Hepatocyte (in vitro differentiated cells): Measurements from ENCODE around the gene HACD2.
"Not testable (repeated sequence)": the region's sequence is repeated elsewhere in the genome, so short reads cannot be mapped to it uniquely, and the experiment has no call there.

Experiments
- CTCF ChIP-seq: fragments of 200-600 bp; sonication (generic); IDR thresholded peaks from 2 replicates; pipeline ENCODE4 v1.5.1; 2016; ENCODE audit warnings: antibody characterized with exemption, mild to moderate bottlenecking; ENCODE audit not compliant: poor library complexity
- EZH2 ChIP-seq: fragments of 200-600 bp; sonication (generic); IDR thresholded peaks from 2 replicates; pipeline ENCODE4 v1.6.1; 2016; ENCODE audit warnings: antibody characterized with exemption, mild to moderate bottlenecking, borderline replicate concordance

DNA sequence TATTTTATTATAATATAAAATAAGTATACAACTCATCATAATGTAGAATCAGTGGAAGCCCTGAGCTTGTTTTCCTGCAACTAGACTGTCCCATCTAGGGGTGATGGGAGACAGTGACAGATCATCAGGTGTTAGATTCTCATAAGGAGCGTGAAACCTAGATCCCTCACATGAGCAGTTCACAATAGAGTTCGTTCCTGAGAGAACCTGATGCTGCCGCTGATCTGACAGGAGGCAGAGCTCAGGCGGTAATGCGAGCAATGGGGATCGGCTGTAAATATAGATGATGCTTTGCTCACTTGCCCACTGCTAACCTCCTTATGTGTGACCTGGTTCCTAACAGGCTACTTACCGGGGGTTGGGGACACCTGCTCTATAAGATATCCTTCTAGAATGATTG lies 26.8 kb upstream of the HACD2 start:
- not testable (repeated sequence) for TF ChIP-seq CTCF, EZH2
